ENCODE measurements around the gene P2RX6.

The P2RX6 gene

DNA sequence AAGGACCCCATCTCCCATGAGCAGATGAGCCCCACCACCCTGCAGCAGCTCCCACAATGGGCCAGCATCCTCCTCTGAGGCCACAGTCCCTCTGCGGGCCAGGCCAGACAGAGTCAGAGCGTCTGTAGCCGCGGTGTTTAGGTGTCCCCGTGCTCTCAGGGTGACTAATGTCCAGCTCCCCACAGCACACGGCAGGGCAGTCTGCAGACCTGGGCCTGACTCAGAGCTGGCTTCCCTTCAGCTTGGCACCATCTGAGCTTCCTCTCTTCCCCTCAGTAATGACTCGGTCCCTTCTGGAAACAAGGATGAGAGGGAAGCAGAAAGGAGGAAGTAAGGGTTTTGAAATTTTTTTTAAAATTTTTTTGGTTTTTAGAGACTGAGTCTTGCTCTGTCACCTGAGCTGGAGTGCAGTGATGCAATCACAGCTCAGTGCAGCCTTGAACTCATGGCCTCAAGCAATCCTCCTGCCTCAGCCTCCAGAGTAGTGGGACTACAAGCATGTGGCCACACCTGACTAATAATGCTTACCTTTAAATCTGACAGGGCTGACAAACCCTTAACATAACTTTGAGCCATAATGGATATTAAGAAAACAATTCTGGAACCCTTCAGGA lies 59.2 kb downstream of the P2RX6 start:
- TF ChIP-seq FOXP2 (optimal IDR thresholded peaks at IDR 0.05; ENCODE audit: borderline replicate concordance, extremely low read depth, extremely low read length, insufficient read depth) = no peak
- no peak for TF ChIP-seq SIN3A (IDR thresholded peaks at IDR 0.05; ENCODE audit: borderline replicate concordance, insufficient read depth, low read length)
- no peak for TF ChIP-seq POLR2AphosphoS5 (IDR thresholded peaks at IDR 0.05; ENCODE audit: low read depth, low read length)
- no peak for TF ChIP-seq TAF1 (IDR thresholded peaks at IDR 0.05; ENCODE audit: borderline replicate concordance, insufficient read depth, low read length)
- TF ChIP-seq, protein P1, sequence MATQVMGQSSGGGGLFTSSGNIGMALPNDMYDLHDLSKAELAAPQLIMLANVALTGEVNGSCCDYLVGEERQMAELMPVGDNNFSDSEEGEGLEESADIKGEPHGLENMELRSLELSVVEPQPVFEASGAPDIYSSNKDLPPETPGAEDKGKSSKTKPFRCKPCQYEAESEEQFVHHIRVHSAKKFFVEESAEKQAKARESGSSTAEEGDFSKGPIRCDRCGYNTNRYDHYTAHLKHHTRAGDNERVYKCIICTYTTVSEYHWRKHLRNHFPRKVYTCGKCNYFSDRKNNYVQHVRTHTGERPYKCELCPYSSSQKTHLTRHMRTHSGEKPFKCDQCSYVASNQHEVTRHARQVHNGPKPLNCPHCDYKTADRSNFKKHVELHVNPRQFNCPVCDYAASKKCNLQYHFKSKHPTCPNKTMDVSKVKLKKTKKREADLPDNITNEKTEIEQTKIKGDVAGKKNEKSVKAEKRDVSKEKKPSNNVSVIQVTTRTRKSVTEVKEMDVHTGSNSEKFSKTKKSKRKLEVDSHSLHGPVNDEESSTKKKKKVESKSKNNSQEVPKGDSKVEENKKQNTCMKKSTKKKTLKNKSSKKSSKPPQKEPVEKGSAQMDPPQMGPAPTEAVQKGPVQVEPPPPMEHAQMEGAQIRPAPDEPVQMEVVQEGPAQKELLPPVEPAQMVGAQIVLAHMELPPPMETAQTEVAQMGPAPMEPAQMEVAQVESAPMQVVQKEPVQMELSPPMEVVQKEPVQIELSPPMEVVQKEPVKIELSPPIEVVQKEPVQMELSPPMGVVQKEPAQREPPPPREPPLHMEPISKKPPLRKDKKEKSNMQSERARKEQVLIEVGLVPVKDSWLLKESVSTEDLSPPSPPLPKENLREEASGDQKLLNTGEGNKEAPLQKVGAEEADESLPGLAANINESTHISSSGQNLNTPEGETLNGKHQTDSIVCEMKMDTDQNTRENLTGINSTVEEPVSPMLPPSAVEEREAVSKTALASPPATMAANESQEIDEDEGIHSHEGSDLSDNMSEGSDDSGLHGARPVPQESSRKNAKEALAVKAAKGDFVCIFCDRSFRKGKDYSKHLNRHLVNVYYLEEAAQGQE (IDR thresholded peaks at IDR 0.05; ENCODE audit: insufficient read depth in 1 of 2, low read depth in 2 of 2, low read length in 2 of 2) = no peak

DNA sequence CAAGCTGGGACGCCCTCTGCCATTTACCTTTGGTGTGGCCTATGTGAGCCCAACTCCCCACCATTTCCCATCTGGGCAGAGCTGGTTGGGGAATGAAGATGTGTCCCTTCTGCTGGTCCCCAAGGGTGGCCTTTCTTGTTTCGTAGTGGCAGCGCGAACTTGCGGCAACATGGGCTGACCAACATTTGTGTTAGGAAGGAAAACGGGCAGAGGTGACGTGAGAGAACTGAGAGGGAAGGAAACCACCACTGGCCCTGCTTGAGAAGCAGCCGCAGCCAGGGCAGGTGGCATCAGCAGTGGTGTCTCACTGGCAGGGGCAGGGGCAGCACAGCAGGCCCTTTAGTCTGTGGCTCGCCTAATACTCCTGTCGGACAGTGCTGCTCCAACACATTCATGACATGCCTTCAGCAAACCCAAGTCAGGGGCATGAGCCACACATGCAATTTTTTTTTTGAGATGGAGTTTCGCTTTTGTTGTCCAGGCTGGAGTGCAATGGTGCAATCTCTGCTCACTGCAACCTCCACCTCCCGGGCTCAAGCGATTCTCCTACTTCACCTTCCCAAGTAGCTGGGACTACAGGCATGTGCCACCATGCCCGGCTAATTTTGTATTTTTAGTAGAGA lies 60.7 kb downstream of the P2RX6 start:
- TF ChIP-seq TAF1 (IDR thresholded peaks at IDR 0.05; ENCODE audit: borderline replicate concordance, insufficient read depth, low read length) = no peak
- TF ChIP-seq, protein P1 (IDR thresholded peaks at IDR 0.05; ENCODE audit: insufficient read depth in 1 of 2, low read depth in 2 of 2, low read length in 2 of 2) = no peak
- TF ChIP-seq FOXP2 (optimal IDR thresholded peaks at IDR 0.05; ENCODE audit: borderline replicate concordance, extremely low read depth, extremely low read length, insufficient read depth) = no peak
- TF ChIP-seq SIN3A (IDR thresholded peaks at IDR 0.05; ENCODE audit: borderline replicate concordance, insufficient read depth, low read length) = no peak
- no peak for TF ChIP-seq POLR2AphosphoS5 (IDR thresholded peaks at IDR 0.05; ENCODE audit: low read depth, low read length)

DNA sequence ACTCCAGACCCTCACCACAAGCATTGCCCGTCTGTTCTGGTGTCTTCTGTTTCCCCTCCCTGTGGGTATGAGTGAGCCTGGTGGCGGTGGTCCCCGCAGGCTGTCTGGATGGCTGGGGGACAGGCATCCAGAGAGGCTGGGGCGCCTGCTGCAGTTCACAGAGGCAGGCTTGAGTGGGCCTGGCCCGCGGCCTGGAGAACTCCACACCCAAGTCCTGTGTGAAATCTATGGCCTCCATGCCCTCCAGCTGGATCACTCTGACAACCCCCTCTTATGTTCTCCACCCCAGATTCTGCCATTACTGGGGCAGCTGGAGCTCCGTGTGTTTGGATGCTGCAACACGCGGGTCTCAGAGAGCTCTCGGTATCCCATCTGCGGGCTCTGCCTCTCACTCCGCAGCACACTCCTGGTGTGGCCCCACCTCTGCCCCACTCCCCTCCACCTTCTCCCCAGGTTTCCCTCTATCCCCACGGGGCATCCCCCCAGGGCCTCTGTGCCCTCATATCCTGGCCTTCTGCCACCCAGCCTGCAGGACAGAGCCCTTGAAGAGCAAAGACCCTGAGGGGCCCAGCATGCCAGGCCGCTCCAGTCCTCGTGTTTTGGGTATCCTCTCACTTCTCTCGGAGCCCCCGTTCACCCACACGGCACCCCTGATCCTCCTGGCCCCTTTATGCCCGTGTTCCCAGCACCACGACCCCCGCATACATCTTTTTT lies 62.1 kb downstream of the P2RX6 start:
- TF ChIP-seq FOXP2 (optimal IDR thresholded peaks at IDR 0.05; ENCODE audit: borderline replicate concordance, extremely low read depth, extremely low read length, insufficient read depth) (no peak), POLR2AphosphoS5 (IDR thresholded peaks at IDR 0.05; ENCODE audit: low read depth, low read length) (no peak), TAF1 (IDR thresholded peaks at IDR 0.05; ENCODE audit: borderline replicate concordance, insufficient read depth, low read length) (no peak)
- TF ChIP-seq, protein P1 (IDR thresholded peaks at IDR 0.05; ENCODE audit: insufficient read depth in 1 of 2, low read depth in 2 of 2, low read length in 2 of 2) = no peak
